Prostate gland (tissue), 2 donors: ENCODE data around the gene ERP27. TPM values are rescaled to one million over a fixed set of nuclear protein-coding genes. Genes with fewer than 3 reads are reported as not detected.

Experiments
- DNase-seq: peaks from one replicate; pipeline ENCODE4 v3.0.0-alpha.2; 2019; ENCODE audit warnings: low spot score
- H3K27ac ChIP-seq, 2 donors: fragments of 200-600 bp; sonication (generic); 2 replicates each; pipeline ENCODE4 v1.5.1; 2017 to 2019
- H3K27me3 ChIP-seq: fragments of 200-600 bp; sonication (generic); replicated peaks from 2 replicates; pipeline ENCODE4 v1.5.1; 2019; ENCODE audit not compliant: insufficient read depth
- H3K36me3 ChIP-seq, 2 donors: fragments of 200-600 bp; sonication (generic); 1 replicate in 1 of 2; 2 replicates in 1 of 2; pipeline versions ENCODE4 v1.5.1 to v1.8.1; 2017 to 2019
- H3K4me1 ChIP-seq: fragments of 200-600 bp; sonication (generic); replicated peaks from 2 replicates; pipeline ENCODE4 v1.5.1; 2019
- H3K4me3 ChIP-seq, 2 donors: fragments of 200-600 bp; sonication (generic); 2 replicates each; pipeline ENCODE4 v1.5.1; 2017 to 2019
- H3K9me3 ChIP-seq: fragments of 200-600 bp; sonication (generic); 2 replicates; pipeline ENCODE4 v1.5.1; 2017
- POLR2A ChIP-seq: fragments of 450-650 bp; IDR thresholded peaks from one replicate; pipeline ENCODE4 v1.6.1; 2016; ENCODE audit warnings: antibody characterized with exemption, mild to moderate bottlenecking
- POLR2AphosphoS5 ChIP-seq: sonication (generic); formaldehyde crosslinking; IDR thresholded peaks from one replicate; pipeline ENCODE4 v1.6.1; 2017; ENCODE audit warnings: antibody characterized with exemption
- WGBS: methylation state at CpG from one replicate; pipeline ENCODE4 v1.1.5; 2018; 5-methylcytosine and 5-hydroxymethylcytosine counted together
- intact Hi-C: fragments of 100-400 bp; cut with DNase I; formaldehyde crosslinking; loops from one replicate; pipeline ENCODE4 v1.14.2; 2022
- total RNA-seq, 2 donors: library from RNA; depleted of rRNA; stranded (reverse); fragments of >200 nt; gene quantifications; one replicate each; pipeline ENCODE4 v1.1.0, GENCODE V29; 2016
- TF ChIP-seq, protein P1 (sequence below), 4 experiments: fragments of 200-600 bp in 2 of 4; fragments of 450-650 bp in 2 of 4; sonication (generic) in 2 of 4; IDR thresholded peaks; 1 replicate in 3 of 4; 2 replicates in 1 of 4; pipeline ENCODE4 v1.5.1; 2016 to 2019; ENCODE audit warnings: antibody characterized with exemption in 4 of 4, mild to moderate bottlenecking in 2 of 4, moderate library complexity in 2 of 4

Gene ERP27
- total RNA-seq, 2 donors from 2014 or later: 0.57 to 2.3 TPM

DNA sequence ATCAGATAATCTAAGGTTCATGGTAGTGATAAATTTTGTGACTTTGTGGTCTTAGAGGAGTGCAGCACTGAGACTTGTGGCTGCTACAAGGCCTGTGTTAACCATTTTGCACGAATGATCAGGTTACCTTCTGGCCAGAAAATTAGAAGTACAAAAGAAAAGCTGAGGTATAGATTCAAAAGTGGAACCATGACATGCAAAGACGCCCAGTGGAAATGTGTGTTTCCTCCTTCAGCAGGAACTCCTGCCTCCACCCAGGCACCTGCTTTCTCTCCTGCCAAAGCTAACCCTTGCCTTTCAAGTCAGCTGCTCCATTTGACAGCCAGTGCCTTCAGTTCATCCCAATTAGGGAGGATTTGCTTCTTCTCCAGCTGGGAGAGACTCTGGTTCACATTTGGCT is 44.7 kb upstream of the ERP27 start:
- Histone ChIP-seq H3K27ac (no peak overlapping the region), H3K9me3 (no peaks in the 10 kb centered on the region), H3K27me3 (no peaks in the 10 kb centered on the region), H3K4me1 (no peaks in the 10 kb centered on the region), H3K36me3 (no peaks in the 10 kb centered on the region), H3K4me3 (no peak overlapping the region)
- TF ChIP-seq, protein P1, sequence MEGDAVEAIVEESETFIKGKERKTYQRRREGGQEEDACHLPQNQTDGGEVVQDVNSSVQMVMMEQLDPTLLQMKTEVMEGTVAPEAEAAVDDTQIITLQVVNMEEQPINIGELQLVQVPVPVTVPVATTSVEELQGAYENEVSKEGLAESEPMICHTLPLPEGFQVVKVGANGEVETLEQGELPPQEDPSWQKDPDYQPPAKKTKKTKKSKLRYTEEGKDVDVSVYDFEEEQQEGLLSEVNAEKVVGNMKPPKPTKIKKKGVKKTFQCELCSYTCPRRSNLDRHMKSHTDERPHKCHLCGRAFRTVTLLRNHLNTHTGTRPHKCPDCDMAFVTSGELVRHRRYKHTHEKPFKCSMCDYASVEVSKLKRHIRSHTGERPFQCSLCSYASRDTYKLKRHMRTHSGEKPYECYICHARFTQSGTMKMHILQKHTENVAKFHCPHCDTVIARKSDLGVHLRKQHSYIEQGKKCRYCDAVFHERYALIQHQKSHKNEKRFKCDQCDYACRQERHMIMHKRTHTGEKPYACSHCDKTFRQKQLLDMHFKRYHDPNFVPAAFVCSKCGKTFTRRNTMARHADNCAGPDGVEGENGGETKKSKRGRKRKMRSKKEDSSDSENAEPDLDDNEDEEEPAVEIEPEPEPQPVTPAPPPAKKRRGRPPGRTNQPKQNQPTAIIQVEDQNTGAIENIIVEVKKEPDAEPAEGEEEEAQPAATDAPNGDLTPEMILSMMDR (IDR thresholded peaks at IDR 0.05): no peak
- TF ChIP-seq POLR2A: no peak
- no peak for TF ChIP-seq POLR2AphosphoS5
- no peak for DNase-seq
- intact Hi-C loops: no loop called here
- WGBS: 91% methylated on average over 2 of the region's 2 CpGs

- Histone ChIP-seq H3K27me3 (no peaks in the 10 kb centered on the region), H3K27ac (no peak overlapping the region), H3K4me1 (no peaks in the 10 kb centered on the region), H3K9me3 (no peaks in the 10 kb centered on the region), H3K4me3 (no peak overlapping the region), H3K36me3 (no peaks in the 10 kb centered on the region)
- TF ChIP-seq POLR2A (no peak), POLR2AphosphoS5 (no peak)
- TF ChIP-seq, protein P1 (IDR thresholded peaks at IDR 0.05): no peak
- DNase-seq: no peak
- intact Hi-C loops: no loop called here
- 97% methylated on average over 1 of the region's 1 CpG for WGBS
These were observed 44.2 kb upstream of the ERP27 start for GRCh38 chr12:14982562-14982961.

- Histone ChIP-seq H3K27ac (no peak overlapping the region), H3K4me3 (no peak overlapping the region), H3K36me3 (no peaks in the 10 kb centered on the region), H3K27me3 (no peaks in the 10 kb centered on the region), H3K9me3 (no peaks in the 10 kb centered on the region), H3K4me1 (no peaks in the 10 kb centered on the region)
- intact Hi-C loops: no loop called here
- TF ChIP-seq POLR2A: no peak
- TF ChIP-seq POLR2AphosphoS5: no peak
- TF ChIP-seq, protein P1 (IDR thresholded peaks at IDR 0.05): no peak
- 88% methylated on average over 2 of the region's 2 CpGs for WGBS
- no peak for DNase-seq
These were observed 42.7 kb upstream of the ERP27 start for GRCh38 chr12:14981049-14981448.

DNA sequence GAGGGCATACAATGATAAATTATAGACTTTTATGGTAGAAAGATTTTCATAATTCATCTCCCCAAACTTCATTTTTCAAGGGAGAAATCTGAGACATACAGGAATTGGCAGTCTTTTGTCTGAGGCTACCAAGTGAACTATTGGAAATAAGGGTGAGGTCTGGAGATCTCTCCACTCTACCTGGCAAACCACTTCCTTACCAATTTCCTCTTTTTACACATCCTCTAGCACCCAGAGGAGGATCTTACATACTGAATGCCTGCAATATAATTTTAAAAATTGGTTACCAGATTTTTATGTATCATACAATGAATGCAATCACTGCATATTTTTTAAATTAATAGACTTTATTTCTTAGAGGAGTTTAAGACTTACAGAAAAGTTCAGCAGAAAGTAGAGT is 41.1 kb upstream of the ERP27 start:
- H3K4me1 ChIP-seq: no peaks in the 10 kb centered on the region
- no peak overlapping the region for H3K4me3 ChIP-seq
- DNase-seq: no peak
- no peaks in the 10 kb centered on the region for H3K36me3 ChIP-seq
- no peaks in the 10 kb centered on the region for H3K27me3 ChIP-seq
- TF ChIP-seq POLR2A: no peak
- TF ChIP-seq, protein P1 (IDR thresholded peaks at IDR 0.05): no peak
- TF ChIP-seq POLR2AphosphoS5: no peak
- H3K9me3 ChIP-seq: no peaks in the 10 kb centered on the region
- intact Hi-C loops: no loop called here
- H3K27ac ChIP-seq: no peak overlapping the region

GRCh38 chr12:14976658-14977057 is 38.3 kb upstream of the ERP27 start:
- Histone ChIP-seq H3K27me3 (no peaks in the 10 kb centered on the region), H3K36me3 (no peaks in the 10 kb centered on the region), H3K9me3 (no peaks in the 10 kb centered on the region), H3K27ac (no peak overlapping the region), H3K4me3 (no peak overlapping the region), H3K4me1 (no peaks in the 10 kb centered on the region)
- DNase-seq: no peak
- intact Hi-C loops: no loop called here
- TF ChIP-seq POLR2AphosphoS5 (no peak), POLR2A (no peak)
- TF ChIP-seq, protein P1 (IDR thresholded peaks at IDR 0.05): no peak
- 77% methylated on average over 3 of the region's 3 CpGs for WGBS
